ENCODE results near the gene SCML1. TPM values are rescaled to one million over a fixed set of nuclear protein-coding genes. Genes with fewer than 3 reads are reported as not detected.

SCML1 gene
- total RNA-seq: 6.3 and 10.5 TPM in 2 replicates

- peak; percentile 96 for DNase-seq
Observed at GRCh38 chrX:17736856-17737709, at the start of gene SCML1. Gene SCML1 (plus strand): TSS chrX:17737493. CDS start chrX:17744187, 6,694 bp downstream.

GRCh38 chrX:17687648-17688047 lies 49.6 kb upstream of the SCML1 start:
- DNase-seq: no peak

GRCh38 chrX:17689971-17690409 lies 47.3 kb upstream of the SCML1 start:
- DNase-seq: peak; percentile 74

GRCh38 chrX:17692709-17693346 lies 44.5 kb upstream of the SCML1 start:
- DNase-seq: no peak

GRCh38 chrX:17697191-17697590 lies 40.1 kb upstream of the SCML1 start:
- DNase-seq: peak; percentile 38

GRCh38 chrX:17700976-17701375 lies 36.3 kb upstream of the SCML1 start:
- no peak for DNase-seq

GRCh38 chrX:17703201-17703600 lies 34.1 kb upstream of the SCML1 start:
- no peak for DNase-seq

- DNase-seq: no peak
Observed at GRCh38 chrX:17705211-17705610, 32.1 kb upstream of the SCML1 start.

- DNase-seq: no peak
Observed at GRCh38 chrX:17706676-17707075, 30.6 kb upstream of the SCML1 start.

- no peak for DNase-seq
Observed at GRCh38 chrX:17707731-17708130, 29.6 kb upstream of the SCML1 start.

GRCh38 chrX:17710871-17711301 lies 26.4 kb upstream of the SCML1 start:
- DNase-seq: no peak

- DNase-seq: no peak
Observed at GRCh38 chrX:17713288-17713687, 24.0 kb upstream of the SCML1 start.

GRCh38 chrX:17718649-17719165 lies 18.6 kb upstream of the SCML1 start:
- DNase-seq: no peak

- no peak for DNase-seq
Observed at GRCh38 chrX:17719711-17720110, 17.6 kb upstream of the SCML1 start.

- DNase-seq: no peak
Observed at GRCh38 chrX:17721715-17722114, 15.6 kb upstream of the SCML1 start.

GRCh38 chrX:17725181-17725580 lies 12.1 kb upstream of the SCML1 start:
- DNase-seq: peak; percentile 71

- no peak for DNase-seq
Observed at GRCh38 chrX:17732138-17732783, 5.0 kb upstream of the SCML1 start.

GRCh38 chrX:17735406-17735805 lies 1.9 kb upstream of the SCML1 start:
- no peak for DNase-seq

GRCh38 chrX:17736478-17736855 lies 826 bp upstream of the SCML1 start:
- no peak for DNase-seq

- DNase-seq: no peak
Observed at GRCh38 chrX:17737710-17737985, 355 bp downstream of the SCML1 start.

GRCh38 chrX:17737986-17738713 lies 857 bp downstream of the SCML1 start:
- DNase-seq: peak; percentile 31

- no peak for DNase-seq
Observed at GRCh38 chrX:17738737-17739535, 1.6 kb downstream of the SCML1 start.
